NCI-H345 treated with DMSO at 0.1 percent for 48 hours (cell line): ENCODE measurements around the gene SLC35D3.
"Not testable (repeated sequence)": the region's sequence is repeated elsewhere in the genome, so short reads cannot be mapped to it uniquely, and the experiment has no call there.

Source experiments
- DNase-seq: peaks from one replicate; lab custom pipeline; 2025; ENCODE audit not compliant: unreplicated experiment; lab: John Stamatoyannopoulos, UW

Gene SLC35D3

GRCh38 chr6:136921936-136922684 is at the start of gene SLC35D3:
Gene SLC35D3, plus strand, starts transcription at chr6:136922301. Its CDS starts 128 bp downstream, at chr6:136922429.
- peak; percentile 28 for DNase-seq

GRCh38 chr6:136873748-136874147 is 48.4 kb upstream of the SLC35D3 start:
- no peak for DNase-seq

- DNase-seq = not testable (repeated sequence)
Measured at GRCh38 chr6:136876469-136876868, 45.6 kb upstream of the SLC35D3 start.

GRCh38 chr6:136880748-136881460 is 41.2 kb upstream of the SLC35D3 start:
- DNase-seq = no peak

- DNase-seq = no peak
Measured at GRCh38 chr6:136886091-136886490, 36.0 kb upstream of the SLC35D3 start.

- no peak for DNase-seq
Measured at GRCh38 chr6:136887953-136888352, 34.1 kb upstream of the SLC35D3 start.

GRCh38 chr6:136889271-136890193 is 32.6 kb upstream of the SLC35D3 start:
- DNase-seq = no peak

GRCh38 chr6:136890194-136890839 is 31.8 kb upstream of the SLC35D3 start:
- DNase-seq = no peak

GRCh38 chr6:136890986-136891385 is 31.1 kb upstream of the SLC35D3 start:
- DNase-seq = no peak

GRCh38 chr6:136893187-136893586 is 28.9 kb upstream of the SLC35D3 start:
- DNase-seq = no peak

- DNase-seq = no peak
Measured at GRCh38 chr6:136895901-136896300, 26.2 kb upstream of the SLC35D3 start.

- DNase-seq = no peak
Measured at GRCh38 chr6:136897071-136897470, 25.0 kb upstream of the SLC35D3 start.

GRCh38 chr6:136901212-136901784 is 20.8 kb upstream of the SLC35D3 start:
- no peak for DNase-seq

- not testable (repeated sequence) for DNase-seq
Measured at GRCh38 chr6:136904477-136904876, 17.6 kb upstream of the SLC35D3 start.

GRCh38 chr6:136914947-136915346 is 7.2 kb upstream of the SLC35D3 start:
- no peak for DNase-seq

GRCh38 chr6:136918706-136919105 is 3.4 kb upstream of the SLC35D3 start:
- no peak for DNase-seq

- DNase-seq = no peak
Measured at GRCh38 chr6:136920216-136920615, 1.9 kb upstream of the SLC35D3 start.

- peak; percentile 8 for DNase-seq
Measured at GRCh38 chr6:136920671-136921380, 1.3 kb upstream of the SLC35D3 start.

- DNase-seq = peak; percentile 20
Measured at GRCh38 chr6:136921381-136921935, 643 bp upstream of the SLC35D3 start.

GRCh38 chr6:136922685-136923006 is 545 bp downstream of the SLC35D3 start:
- DNase-seq = no peak
